BE2C (cell line): ENCODE results near the gene UPK1B.

Experiments
- DNase-seq: peaks from one replicate; pipeline ENCODE4 v3.0.0-alpha.2; 2020
- H3K27me3 ChIP-seq: fragments of 250-450 bp; sonication (Bioruptor Pico); 2 replicates; pipeline ENCODE4 v1.5.1; 2020; ENCODE audit warnings: mild to moderate bottlenecking
- H3K36me3 ChIP-seq: fragments of 250-450 bp; sonication (Bioruptor Pico); 2 replicates; pipeline ENCODE4 v1.5.1; 2020; ENCODE audit warnings: mild to moderate bottlenecking
- H3K4me1 ChIP-seq: fragments of 250-450 bp; sonication (Bioruptor Pico); 2 replicates; pipeline ENCODE4 v1.5.1; 2020
- H3K4me3 ChIP-seq: 2 replicates; pipeline ENCODE4 v1.5.1; 2011; ENCODE audit warnings: low read depth, low read length
- H3K9me3 ChIP-seq: fragments of 250-450 bp; sonication (Bioruptor Pico); 2 replicates; pipeline ENCODE4 v1.5.1; 2020
- TF ChIP-seq, protein P1 (sequence below): IDR thresholded peaks from 2 replicates; pipeline ENCODE4 v1.5.1; 2012; ENCODE audit warnings: mild to moderate bottlenecking, low read depth, low read length

UPK1B gene

DNA sequence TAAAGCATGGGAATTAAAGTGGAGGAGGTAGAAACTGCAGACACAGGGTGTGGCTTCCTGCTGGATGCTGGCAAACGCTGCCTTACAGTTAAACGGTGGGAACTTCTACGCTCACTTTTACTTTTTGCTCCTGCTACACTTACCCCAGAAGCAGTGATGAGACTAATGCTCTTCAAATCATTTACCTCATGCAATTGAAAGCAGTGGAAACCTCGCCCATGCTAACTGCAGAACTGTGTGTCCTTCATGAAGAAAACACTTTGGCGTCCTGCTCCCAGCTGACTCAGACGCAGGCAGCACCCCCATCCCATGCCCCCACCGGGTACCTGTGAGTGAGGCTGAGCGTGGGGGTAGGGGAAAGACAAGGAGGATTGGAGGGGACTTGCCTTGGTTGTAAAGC is 31.8 kb downstream of the UPK1B start:
- Histone ChIP-seq H3K4me1 (no peaks in the 10 kb centered on the region), H3K4me3 (no peak overlapping the region), H3K27me3 (no peaks in the 10 kb centered on the region; the same call in 1 of the 2 replicates), H3K9me3 (no peaks in the 10 kb centered on the region), H3K36me3 (no peaks in the 10 kb centered on the region)
- DNase-seq: no peak
- TF ChIP-seq, protein P1, sequence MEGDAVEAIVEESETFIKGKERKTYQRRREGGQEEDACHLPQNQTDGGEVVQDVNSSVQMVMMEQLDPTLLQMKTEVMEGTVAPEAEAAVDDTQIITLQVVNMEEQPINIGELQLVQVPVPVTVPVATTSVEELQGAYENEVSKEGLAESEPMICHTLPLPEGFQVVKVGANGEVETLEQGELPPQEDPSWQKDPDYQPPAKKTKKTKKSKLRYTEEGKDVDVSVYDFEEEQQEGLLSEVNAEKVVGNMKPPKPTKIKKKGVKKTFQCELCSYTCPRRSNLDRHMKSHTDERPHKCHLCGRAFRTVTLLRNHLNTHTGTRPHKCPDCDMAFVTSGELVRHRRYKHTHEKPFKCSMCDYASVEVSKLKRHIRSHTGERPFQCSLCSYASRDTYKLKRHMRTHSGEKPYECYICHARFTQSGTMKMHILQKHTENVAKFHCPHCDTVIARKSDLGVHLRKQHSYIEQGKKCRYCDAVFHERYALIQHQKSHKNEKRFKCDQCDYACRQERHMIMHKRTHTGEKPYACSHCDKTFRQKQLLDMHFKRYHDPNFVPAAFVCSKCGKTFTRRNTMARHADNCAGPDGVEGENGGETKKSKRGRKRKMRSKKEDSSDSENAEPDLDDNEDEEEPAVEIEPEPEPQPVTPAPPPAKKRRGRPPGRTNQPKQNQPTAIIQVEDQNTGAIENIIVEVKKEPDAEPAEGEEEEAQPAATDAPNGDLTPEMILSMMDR: no peak

DNA sequence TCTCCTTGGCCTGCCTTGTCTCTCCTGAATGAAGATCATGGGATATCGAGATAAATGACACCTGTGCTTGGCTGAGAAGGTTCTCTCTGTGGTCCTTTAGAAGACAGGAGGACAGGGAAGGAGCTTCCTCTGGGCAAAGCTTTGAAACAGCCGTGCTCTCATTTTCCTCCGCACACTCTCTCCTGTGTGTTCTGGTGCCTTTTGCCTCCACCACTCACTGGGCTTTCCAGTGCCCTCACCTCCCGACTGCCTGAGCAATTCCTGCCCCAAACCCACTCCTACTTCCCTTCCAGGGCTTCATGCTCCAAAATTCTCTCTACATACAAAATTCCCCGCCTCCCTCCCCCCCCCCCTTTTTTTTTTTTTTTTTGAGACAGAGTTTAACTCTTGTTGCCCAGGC is 32.3 kb downstream of the UPK1B start:
- no peaks in the 10 kb centered on the region for H3K9me3 ChIP-seq
- TF ChIP-seq, protein P1: no peak
- H3K4me3 ChIP-seq: no peak overlapping the region
- no peaks in the 10 kb centered on the region for H3K36me3 ChIP-seq
- H3K4me1 ChIP-seq: no peaks in the 10 kb centered on the region
- DNase-seq: no peak
- H3K27me3 ChIP-seq: no peaks in the 10 kb centered on the region; the same call in 1 of the 2 replicates

DNA sequence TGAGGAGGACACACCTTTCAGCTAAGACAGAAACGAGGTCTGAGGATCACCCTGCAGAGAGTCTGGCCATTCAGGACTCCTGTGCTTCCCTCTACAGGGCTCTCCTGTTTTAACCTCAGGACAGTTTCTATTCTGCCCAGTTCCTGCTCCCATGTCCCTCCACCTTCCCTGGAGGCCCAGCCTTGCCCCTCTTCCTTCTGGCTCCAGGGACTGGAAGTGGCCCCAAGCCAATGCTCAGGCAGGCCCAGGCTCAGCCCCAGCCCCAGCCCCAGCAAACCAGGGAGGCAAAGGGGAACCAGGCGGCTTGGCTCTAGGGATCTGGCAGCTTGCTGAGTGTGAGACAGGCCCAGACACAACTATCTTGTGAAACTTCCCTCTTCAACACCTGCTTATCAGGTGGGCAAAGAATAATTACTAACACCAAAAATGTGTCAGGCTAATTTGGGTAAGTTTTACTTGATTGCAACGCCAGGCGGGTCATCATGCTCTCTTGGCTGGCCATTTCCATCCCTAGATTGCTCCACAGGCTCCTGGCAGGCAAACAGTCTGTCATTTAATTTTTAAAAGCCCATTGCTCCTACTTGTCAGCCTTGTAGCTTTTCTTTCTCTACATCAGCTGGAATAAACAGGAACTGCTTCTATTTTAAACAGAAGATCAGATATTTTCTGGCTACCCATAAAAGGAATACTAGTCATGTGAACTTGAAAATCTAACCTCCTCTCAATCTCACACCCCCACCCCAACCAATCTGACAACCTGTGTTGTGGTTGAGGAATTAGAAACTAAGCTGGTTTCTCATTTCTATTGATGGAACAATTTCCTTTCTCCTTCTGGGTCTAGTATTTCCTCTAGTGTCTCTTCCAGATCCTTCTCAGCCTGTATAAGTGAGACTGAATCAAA is 33.5 kb downstream of the UPK1B start:
- no peaks in the 10 kb centered on the region for H3K4me1 ChIP-seq
- TF ChIP-seq, protein P1: no peak
- H3K9me3 ChIP-seq: no peaks in the 10 kb centered on the region
- H3K27me3 ChIP-seq: no peaks in the 10 kb centered on the region
- H3K4me3 ChIP-seq: no peak overlapping the region
- DNase-seq: no peak
- no peaks in the 10 kb centered on the region for H3K36me3 ChIP-seq

GRCh38 chr3:119207512-119207875 is 34.1 kb downstream of the UPK1B start:
- no peaks in the 10 kb centered on the region for H3K36me3 ChIP-seq
- H3K4me3 ChIP-seq: no peak overlapping the region
- H3K9me3 ChIP-seq: no peaks in the 10 kb centered on the region
- TF ChIP-seq, protein P1: no peak
- no peaks in the 10 kb centered on the region for H3K27me3 ChIP-seq
- H3K4me1 ChIP-seq: no peaks in the 10 kb centered on the region
- DNase-seq: no peak

DNA sequence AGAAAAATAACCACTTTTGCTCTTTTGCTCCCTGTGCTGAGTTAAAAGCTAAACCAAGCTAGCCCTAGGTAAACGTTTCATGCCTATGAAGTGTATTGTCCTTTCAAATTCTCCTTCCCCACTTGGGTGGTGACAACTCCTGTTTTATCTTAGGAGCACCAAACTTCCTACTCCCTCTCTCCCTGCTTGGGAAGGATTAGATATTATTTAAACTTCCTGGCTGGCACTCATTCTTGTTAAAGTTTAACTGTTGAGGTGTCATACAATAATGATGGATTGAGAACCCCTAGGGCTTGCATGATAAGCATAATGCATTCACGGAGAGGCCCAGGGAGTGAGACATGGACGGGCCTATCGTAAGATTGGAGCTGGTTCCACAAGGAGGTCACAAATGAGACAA is 37.8 kb downstream of the UPK1B start:
- Histone ChIP-seq H3K4me1 (no peaks in the 10 kb centered on the region), H3K4me3 (no peak overlapping the region), H3K9me3 (no peaks in the 10 kb centered on the region), H3K27me3 (no peaks in the 10 kb centered on the region), H3K36me3 (peaks cover 9% of the 10 kb centered on the region; the same call in 1 of the 2 replicates)
- TF ChIP-seq, protein P1: no peak
- no peak for DNase-seq

GRCh38 chr3:119211803-119212202 is 38.4 kb downstream of the UPK1B start:
- no peaks in the 10 kb centered on the region for H3K4me1 ChIP-seq
- no peaks in the 10 kb centered on the region for H3K9me3 ChIP-seq
- DNase-seq: no peak
- peaks cover 9% of the 10 kb centered on the region; the same call in 1 of the 2 replicates for H3K36me3 ChIP-seq
- no peak overlapping the region for H3K4me3 ChIP-seq
- TF ChIP-seq, protein P1: no peak
- no peaks in the 10 kb centered on the region for H3K27me3 ChIP-seq
